H1 (cell line): ENCODE measurements around the gene NUDT3.

Experiments
- CTCF ChIP-seq, 3 experiments: IDR thresholded peaks; 1 replicate in 2 of 3; 2 replicates in 1 of 3; pipeline versions ENCODE4 v1.5.1 to v1.6.1; 2011; ENCODE audit warnings: low read length in 3 of 3, mild to moderate bottlenecking in 3 of 3, inconsistent platforms in 2 of 3, low read depth in 1 of 3, moderate library complexity in 1 of 3; ENCODE audit not compliant: insufficient read depth in 1 of 3; ENCODE audit errors: control extremely low read depth in 1 of 3
- EP300 ChIP-seq, 2 experiments: IDR thresholded peaks; 1 replicate in 1 of 2; 2 replicates in 1 of 2; pipeline ENCODE4 v1.6.1; 2011 to 2012; ENCODE audit warnings: low read depth in 2 of 2, low read length in 2 of 2, mild to moderate bottlenecking in 2 of 2, borderline replicate concordance in 1 of 2, inconsistent platforms in 1 of 2, moderate library complexity in 1 of 2
- MAX ChIP-seq: IDR thresholded peaks from 2 replicates; pipeline ENCODE4 v1.6.1; 2012; ENCODE audit warnings: inconsistent platforms

- TF ChIP-seq CTCF (IDR thresholded peaks at IDR 0.05; ENCODE audit: control extremely low read depth in 1 of 3, insufficient read depth in 1 of 3, low read depth in 1 of 3, low read length in 3 of 3): no peak
- TF ChIP-seq EP300 (IDR thresholded peaks at IDR 0.05; ENCODE audit: borderline replicate concordance in 1 of 2, low read depth in 2 of 2, low read length in 2 of 2): no peak
- TF ChIP-seq MAX: no peak
Measured at GRCh38 chr6:34435916-34436315, 43.4 kb upstream of the NUDT3 start.
